Fibroblast of skin of right quadriceps (primary cell): ENCODE data around the gene TEX264.
"Not testable (repeated sequence)": the region's sequence is repeated elsewhere in the genome, so short reads cannot be mapped to it uniquely, and the experiment has no call there.

ENCODE experiments used
- DNase-seq: peaks from one replicate; pipeline ENCODE4 v3.0.0-alpha.2; 2013

Gene TEX264, protein sequence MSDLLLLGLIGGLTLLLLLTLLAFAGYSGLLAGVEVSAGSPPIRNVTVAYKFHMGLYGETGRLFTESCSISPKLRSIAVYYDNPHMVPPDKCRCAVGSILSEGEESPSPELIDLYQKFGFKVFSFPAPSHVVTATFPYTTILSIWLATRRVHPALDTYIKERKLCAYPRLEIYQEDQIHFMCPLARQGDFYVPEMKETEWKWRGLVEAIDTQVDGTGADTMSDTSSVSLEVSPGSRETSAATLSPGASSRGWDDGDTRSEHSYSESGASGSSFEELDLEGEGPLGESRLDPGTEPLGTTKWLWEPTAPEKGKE

DNA sequence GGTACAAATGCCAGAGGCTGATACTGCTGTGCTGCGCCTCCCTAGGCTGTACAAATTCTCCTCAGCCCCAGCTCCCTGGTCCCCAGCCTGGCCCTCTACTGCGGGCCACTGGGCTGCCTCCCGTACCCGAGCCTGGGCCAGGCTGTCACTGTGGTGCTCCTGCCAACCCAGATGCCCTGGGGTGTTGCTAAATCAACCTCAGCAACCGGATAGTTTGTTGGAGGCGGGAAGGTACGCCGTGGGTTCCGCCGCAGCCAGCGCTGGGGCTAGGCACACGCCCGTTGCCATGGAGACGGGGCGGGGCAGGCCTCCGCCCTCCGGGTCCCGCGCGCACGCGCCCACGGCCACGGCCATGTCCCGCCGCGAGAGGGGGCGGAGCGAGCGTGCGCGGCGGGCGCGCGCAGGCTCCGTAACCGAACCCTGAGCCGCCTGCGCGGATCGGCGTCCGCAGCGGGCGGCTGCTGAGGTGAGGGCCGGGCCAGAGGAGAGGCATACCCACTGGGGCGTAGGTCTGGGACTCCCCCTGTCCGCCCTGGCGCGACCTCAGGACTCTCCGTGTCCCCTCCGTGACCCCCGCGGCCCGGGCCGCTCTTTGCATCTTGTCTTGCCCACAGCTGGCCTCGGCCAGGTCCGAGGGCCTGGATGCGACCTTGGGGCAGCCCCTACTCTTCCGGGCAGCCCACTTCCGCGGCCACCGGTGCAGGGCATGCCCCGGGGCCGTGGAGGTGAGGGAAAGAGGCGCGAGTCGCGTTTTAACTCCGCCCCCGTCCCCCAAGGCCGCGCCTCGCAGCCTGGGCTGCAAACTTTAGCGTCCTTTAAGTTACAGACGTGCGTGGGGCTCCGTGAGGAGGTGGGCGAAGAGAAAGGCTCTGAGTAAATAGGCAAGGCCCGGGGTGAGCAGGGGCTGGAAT lies at the start of gene TEX264:
TEX264 (plus strand) TSS at position 430 of the 911 bp plus-strand sequence. CDS start 3,053 bp downstream, outside the sequence.
- DNase-seq = peak; percentile 73

DNA sequence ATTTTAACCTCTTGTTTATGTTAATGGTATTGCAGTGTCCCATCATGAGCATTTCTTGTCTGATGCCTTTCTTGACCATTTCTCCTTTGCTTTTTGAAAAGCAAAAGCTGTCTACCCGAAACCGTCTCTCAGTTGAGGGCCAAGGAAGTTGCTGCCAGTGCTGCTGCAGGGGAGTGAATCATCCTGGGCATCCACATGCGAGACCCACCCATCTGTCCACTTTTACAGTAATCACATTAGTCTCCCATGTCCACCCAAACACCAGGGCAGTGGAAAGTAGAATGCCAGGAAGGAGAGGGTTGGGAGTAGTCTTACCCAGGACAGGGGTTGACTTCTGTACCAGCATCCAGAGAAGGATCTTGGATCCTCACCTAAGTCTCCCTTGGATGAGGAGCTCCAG lies 48.6 kb upstream of the TEX264 start:
- DNase-seq = no peak

GRCh38 chr3:51622868-51623267 lies 48.2 kb upstream of the TEX264 start:
- DNase-seq = peak; percentile 58

- DNase-seq = no peak
These were observed 40.5 kb upstream of the TEX264 start for GRCh38 chr3:51630513-51630912.

DNA sequence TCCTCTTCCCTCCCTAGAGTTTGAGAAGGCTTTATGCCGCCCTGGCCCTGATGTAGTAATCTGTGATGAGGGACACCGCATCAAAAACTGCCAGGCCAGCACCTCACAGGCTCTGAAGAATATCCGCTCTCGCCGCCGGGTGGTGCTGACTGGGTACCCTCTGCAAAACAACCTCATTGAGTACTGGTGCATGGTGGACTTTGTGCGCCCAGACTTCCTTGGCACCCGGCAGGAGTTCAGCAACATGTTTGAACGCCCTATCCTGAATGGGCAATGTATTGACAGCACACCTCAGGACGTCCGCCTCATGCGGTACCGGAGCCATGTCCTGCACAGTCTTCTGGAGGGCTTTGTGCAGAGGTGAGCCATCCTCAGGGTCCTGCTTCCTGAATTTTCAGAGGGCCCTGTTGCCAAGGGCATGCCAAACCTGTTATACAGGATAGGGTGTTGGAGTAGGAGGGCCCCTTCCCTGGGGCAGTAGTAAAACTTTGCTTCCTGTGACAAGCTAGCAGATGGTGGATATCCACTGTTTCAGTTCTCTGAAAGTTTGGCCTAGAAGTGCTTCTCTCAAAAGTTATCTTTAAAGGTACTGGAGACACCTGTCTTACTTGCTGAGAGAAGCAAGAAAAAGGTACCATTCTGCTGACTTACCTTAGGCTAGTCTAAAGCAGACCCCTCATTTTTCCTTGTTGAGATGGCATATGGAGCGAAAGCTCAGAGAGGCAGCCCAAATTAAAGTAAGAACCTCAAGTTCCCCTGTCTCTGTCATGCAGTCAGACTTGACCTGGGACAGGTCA lies 33.7 kb upstream of the TEX264 start:
- no peak for DNase-seq

GRCh38 chr3:51637941-51638471 lies 33.0 kb upstream of the TEX264 start:
- DNase-seq = peak; percentile 43

DNA sequence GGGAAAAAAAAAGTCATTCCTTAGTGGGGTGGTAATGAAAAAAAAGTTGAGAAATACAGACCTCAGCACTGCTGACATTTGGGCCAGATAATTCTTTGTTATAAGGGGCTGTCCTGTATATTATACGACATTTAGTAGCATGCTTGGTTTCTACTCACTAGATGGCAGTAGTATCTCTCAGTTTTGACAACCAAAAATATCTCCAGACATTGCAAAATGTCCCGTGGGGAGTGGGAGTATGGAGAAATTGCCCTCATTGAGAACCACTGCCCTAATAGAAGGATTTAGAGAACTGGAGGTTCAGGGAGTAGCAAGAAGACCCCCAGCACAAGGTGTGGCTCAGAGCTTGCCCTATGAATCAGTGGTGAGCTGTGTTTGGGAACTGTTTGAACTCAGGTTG lies 28.6 kb upstream of the TEX264 start:
- DNase-seq = no peak

GRCh38 chr3:51646091-51646490 lies 25.0 kb upstream of the TEX264 start:
- DNase-seq = no peak

GRCh38 chr3:51652103-51652502 lies 18.9 kb upstream of the TEX264 start:
- not testable (repeated sequence) for DNase-seq

DNA sequence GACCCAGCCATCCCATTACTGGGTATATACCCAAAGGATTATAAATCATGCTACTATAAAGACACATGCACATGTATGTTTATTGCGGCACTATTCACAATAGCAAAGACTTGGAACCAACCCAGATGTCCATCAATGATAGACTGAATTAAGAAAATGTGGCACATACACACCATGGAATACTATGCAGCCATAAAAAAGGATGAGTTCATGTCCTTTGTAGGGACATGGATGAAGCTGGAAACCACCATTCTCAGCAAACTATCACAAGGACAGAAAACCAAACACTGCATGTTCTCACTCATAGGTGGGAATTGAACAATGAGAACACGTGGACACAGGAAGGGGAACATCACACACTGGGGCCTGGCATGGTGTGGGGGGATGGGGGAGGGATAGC lies 17.6 kb upstream of the TEX264 start:
- not testable (repeated sequence) for DNase-seq

DNA sequence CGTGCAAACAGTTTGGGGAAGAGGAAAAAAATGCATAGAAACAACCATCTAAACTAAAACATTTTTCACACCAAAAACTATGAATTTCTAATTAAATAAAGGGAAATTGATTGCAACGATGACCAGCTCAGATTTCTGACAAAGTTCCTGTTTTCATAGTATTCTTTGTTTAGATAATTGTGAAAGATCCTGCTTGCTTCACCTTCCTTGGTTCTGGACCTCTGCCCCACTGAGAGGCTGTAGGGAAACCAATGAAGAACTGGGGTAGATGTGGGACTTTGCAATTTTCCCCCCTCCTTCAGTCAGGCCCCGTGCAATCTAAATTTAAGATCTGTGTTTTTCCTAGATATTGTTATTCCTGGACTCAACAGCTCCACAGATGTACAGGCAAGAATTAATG lies 13.8 kb upstream of the TEX264 start:
- no peak for DNase-seq

GRCh38 chr3:51659942-51660341 lies 11.1 kb upstream of the TEX264 start:
- DNase-seq = no peak

DNA sequence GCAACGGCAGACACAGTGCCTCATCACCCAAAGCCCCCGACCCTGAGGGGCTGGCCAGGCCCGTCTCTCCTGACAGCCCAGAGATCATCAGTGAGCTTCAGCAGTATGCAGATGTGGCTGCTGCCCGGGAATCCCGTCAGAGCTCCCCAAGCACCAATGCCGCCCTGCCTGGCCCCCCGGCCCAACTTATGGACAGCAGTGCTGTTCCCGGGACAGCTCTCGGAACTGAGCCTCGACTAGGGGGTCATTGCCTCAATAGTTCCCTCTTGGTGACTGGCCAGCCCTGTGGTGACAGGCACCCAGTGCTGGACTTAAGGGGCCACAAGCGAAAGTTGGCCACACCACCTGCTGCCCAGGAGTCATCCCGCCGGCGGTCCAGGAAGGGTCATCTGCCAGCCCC lies 8.6 kb upstream of the TEX264 start:
- no peak for DNase-seq

GRCh38 chr3:51668756-51669155 lies 2.3 kb upstream of the TEX264 start:
- DNase-seq = no peak

- DNase-seq = peak; percentile 64
These were observed 1.6 kb upstream of the TEX264 start for GRCh38 chr3:51669241-51670052.

GRCh38 chr3:51670053-51670822 lies 814 bp upstream of the TEX264 start:
- DNase-seq = no peak

DNA sequence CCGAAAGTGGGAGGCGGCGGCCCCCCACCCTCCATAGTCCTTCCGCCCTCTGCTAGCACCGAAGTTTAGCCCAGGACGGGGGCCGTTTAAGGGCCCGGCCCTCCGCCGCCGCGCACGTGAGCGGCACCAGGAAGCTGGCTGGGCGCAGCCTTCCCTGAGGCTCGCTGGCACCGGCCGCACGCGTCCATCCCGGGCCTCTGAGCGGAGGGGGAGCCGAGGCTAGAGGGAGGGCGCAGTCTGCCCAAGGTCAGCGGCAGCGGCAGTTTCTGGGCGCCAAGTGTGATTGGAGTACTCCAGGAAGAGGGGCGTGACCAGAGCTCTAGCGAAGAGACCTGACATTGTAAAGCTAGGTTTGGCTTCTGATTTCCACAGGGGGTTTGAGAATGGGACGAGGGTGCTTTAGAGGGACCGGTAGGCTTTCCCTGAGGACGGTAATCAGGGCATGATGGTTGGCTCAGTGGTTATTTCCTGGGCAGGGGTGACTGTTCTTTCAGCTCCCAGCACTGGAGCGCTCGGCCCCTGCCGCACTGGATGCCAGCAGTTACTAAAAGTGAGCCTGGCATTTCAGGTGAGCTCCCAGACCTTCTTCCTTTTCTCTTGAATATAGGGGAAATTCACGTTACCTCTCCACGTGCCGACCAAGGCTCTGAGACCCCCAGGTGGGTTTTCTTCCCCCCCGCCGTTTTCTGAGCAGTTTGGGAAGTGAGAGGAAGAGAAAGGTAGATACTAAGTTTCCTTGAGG lies 853 bp downstream of the TEX264 start:
- peak; percentile 40 for DNase-seq

GRCh38 chr3:51673181-51673801 lies 2.2 kb downstream of the TEX264 start:
- DNase-seq = no peak

GRCh38 chr3:51673802-51674654 lies 3.0 kb downstream of the TEX264 start:
- no peak for DNase-seq
